Activated T-cell treated with anti-CD3 and anti-CD28 coated beads, Interleukin-2, amount 50 U/mL, for 24 hours (primary cell): ENCODE measurements around the gene EI24.
A peak's percentile ranks its signal among the peaks of the same experiment; 100 is the strongest.

Source experiments
- DNase-seq: peaks from one replicate; pipeline ENCODE4 v3.0.0-alpha.2; 2020
- H3K27ac Mint-ChIP-seq: 2 replicates; pipeline ENCODE4 v1.8.0; 2020; ENCODE audit warnings: mild to moderate bottlenecking, mixed read lengths
- H3K27me3 Mint-ChIP-seq: 2 replicates; pipeline ENCODE4 v1.8.0; 2020; ENCODE audit warnings: mixed read lengths
- H3K36me3 Mint-ChIP-seq: 2 replicates; pipeline ENCODE4 v1.8.0; 2020; ENCODE audit warnings: low read depth, mixed read lengths
- H3K4me1 Mint-ChIP-seq: 2 replicates; pipeline ENCODE4 v1.8.0; 2020; ENCODE audit warnings: low read depth, mixed read lengths
- H3K4me3 Mint-ChIP-seq: 2 replicates; pipeline ENCODE4 v1.8.0; 2020; ENCODE audit warnings: mild to moderate bottlenecking, moderate library complexity, mixed read lengths
- H3K9me3 Mint-ChIP-seq: 2 replicates; pipeline ENCODE4 v1.8.0; 2020; ENCODE audit warnings: mixed read lengths

The EI24 gene

GRCh38 chr11:125627236-125627910, 58.1 kb downstream of the EI24 start:
- H3K4me1 Mint-ChIP-seq, result peaks cover 26% of the 10 kb centered on the region
- H3K36me3 Mint-ChIP-seq, result peaks cover 87% of the 10 kb centered on the region
- no peaks in the 10 kb centered on the region for H3K9me3 Mint-ChIP-seq
- DNase-seq, result no peak
- no peaks in the 10 kb centered on the region for H3K27me3 Mint-ChIP-seq
- H3K4me3 Mint-ChIP-seq, result peak overlapping the region; percentile 92
- peak overlapping the region; percentile 98 for H3K27ac Mint-ChIP-seq
